Smooth muscle cell of the umbilical artery (primary cell): ENCODE measurements around the gene DNAH5. TPM values are rescaled to one million over a fixed set of nuclear protein-coding genes. Genes with fewer than 3 reads are reported as not detected.

ENCODE experiments used
- total RNA-seq: library from RNA; depleted of rRNA; stranded (reverse); fragments of >200 nt; gene quantifications from 2 replicates; pipeline ENCODE4 v1.2.3, GENCODE V29; 2014

DNAH5 gene
- 0.89 and 1.1 TPM in 2 replicates for total RNA-seq

GRCh38 chr5:13944560-13945199, at the start of gene DNAH5:
DNAH5 (minus strand) TSS chr5:13944688; CDS start chr5:13944438, 250 bp downstream.

Other genes with a start within 250 kb of the DNAH5 start
- 191 and 488 TPM in 2 replicates for gene TRIO, start 198.7 kb upstream of the DNAH5 start, total RNA-seq